Erythroblast (primary cell): ENCODE measurements around the gene NUP58.

Experiments used
- GATA1 ChIP-seq: IDR thresholded peaks from 2 replicates; pipeline ENCODE4 v1.6.1; 2011; ENCODE audit warnings: low read depth, mild to moderate bottlenecking, control low read depth, low read length, moderate library complexity
- POLR2A ChIP-seq: IDR thresholded peaks from 2 replicates; pipeline ENCODE4 v1.6.1; 2011; ENCODE audit warnings: mild to moderate bottlenecking, low read length

DNA sequence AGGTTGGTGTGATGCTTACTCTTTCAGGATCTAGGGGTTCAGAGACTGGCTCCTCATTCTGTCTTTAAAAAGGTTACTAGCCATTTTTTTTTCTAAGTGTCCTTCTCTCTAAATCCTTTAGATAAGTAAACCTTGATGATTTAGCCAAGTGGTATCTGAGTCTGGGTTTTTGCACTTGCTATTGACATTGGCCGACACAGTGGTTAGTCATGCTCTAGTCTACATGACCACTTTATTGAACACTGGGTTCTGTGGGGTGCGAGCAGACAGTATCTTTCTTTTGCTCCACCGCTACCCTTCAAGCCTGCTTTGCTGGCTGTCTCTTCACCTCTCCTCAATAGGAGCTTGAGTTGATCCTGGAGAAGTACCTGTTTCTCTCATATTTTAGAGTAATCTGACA lies 6.2 kb upstream of the NUP58 start:
- no peak for TF ChIP-seq POLR2A
- no peak for TF ChIP-seq GATA1
